Natural killer cell (primary cell): ENCODE data around the gene EXOSC7. TPM values are rescaled to one million over a fixed set of nuclear protein-coding genes. Genes with fewer than 3 reads are reported as not detected.

Experiments used
- ATAC-seq, 3 donors: fragments of 150-1000 bp in 2 of 3; fragments of 200-7000 bp in 1 of 3; cut with Tn5 transposase; 1 replicate in 1 of 3; 2 replicates in 2 of 3; pipeline ENCODE4 v1.10.0; 2021; ENCODE audit warnings: mild to moderate bottlenecking in 2 of 3, moderate library complexity in 2 of 3
- DNase-seq, 2 donors: peaks; one replicate each; pipeline versions ENCODE4 v3.0.0 to v3.0.0-alpha.2; 2013 to 2021; ENCODE audit warnings: mixed read lengths in 1 of 2
- H3K27ac ChIP-seq: one replicate; pipeline ENCODE4 v1.5.1; 2013; ENCODE audit warnings: mild to moderate bottlenecking, low read length
- H3K27me3 ChIP-seq: one replicate; pipeline ENCODE4 v1.6.1; 2013; ENCODE audit warnings: low read length; ENCODE audit not compliant: control insufficient read depth, insufficient read depth
- H3K36me3 ChIP-seq: one replicate; pipeline ENCODE4 v1.6.1; 2013; ENCODE audit warnings: low read length; ENCODE audit not compliant: control insufficient read depth, insufficient read depth
- H3K4me1 ChIP-seq: one replicate; pipeline ENCODE4 v1.6.1; 2013; ENCODE audit warnings: low read length; ENCODE audit not compliant: control insufficient read depth, insufficient read depth
- H3K4me3 ChIP-seq: one replicate; pipeline ENCODE4 v1.5.1; 2013; ENCODE audit warnings: low read length
- H3K9me3 ChIP-seq: one replicate; pipeline ENCODE4 v1.6.1; 2013; ENCODE audit warnings: low read length; ENCODE audit not compliant: control insufficient read depth, insufficient read depth
- H3K27ac Mint-ChIP-seq, 2 donors: one replicate each; pipeline ENCODE4 v1.8.0; 2022; ENCODE audit warnings: mild to moderate bottlenecking in 2 of 2, mixed read lengths in 2 of 2, moderate library complexity in 1 of 2
- H3K27me3 Mint-ChIP-seq, 2 donors: one replicate each; pipeline ENCODE4 v1.8.0; 2022; ENCODE audit warnings: low read depth in 2 of 2, mixed read lengths in 2 of 2
- H3K36me3 Mint-ChIP-seq: one replicate; pipeline ENCODE4 v1.8.0; 2022; ENCODE audit warnings: mixed read lengths
- H3K4me1 Mint-ChIP-seq, 2 donors: one replicate each; pipeline ENCODE4 v1.8.0; 2022; ENCODE audit warnings: mixed read lengths in 2 of 2
- H3K4me3 Mint-ChIP-seq: one replicate; pipeline ENCODE4 v1.8.0; 2022; ENCODE audit warnings: mild to moderate bottlenecking, moderate library complexity, mixed read lengths
- H3K9me3 Mint-ChIP-seq, 2 donors: one replicate each; pipeline ENCODE4 v1.8.0; 2022; ENCODE audit warnings: mixed read lengths in 2 of 2
- CTCF ChIP-seq: fragments of 200-600 bp; IDR thresholded peaks from one replicate; pipeline ENCODE4 v1.8.0; 2022; ENCODE audit warnings: antibody characterized with exemption
- WGBS: methylation state at CpG from one replicate; pipeline ENCODE4 v1.1.7; 2013; ENCODE audit warnings: missing lambda C conversion rate; ENCODE audit not compliant: insufficient coverage; 5-methylcytosine and 5-hydroxymethylcytosine counted together
- intact Hi-C: fragments of 100-400 bp; cut with micrococcal nuclease; formaldehyde crosslinking; loops from one replicate; pipeline ENCODE4 v1.14.2; 2022
- total RNA-seq, 4 donors: library from RNA; stranded (reverse); fragments of 120-200 nt in 1 of 4; gene quantifications; one replicate each; pipeline versions ENCODE4 v1.2.3 to v1.2.4, GENCODE V29; 2013 to 2022

EXOSC7 gene
- total RNA-seq, 3 donors from 2014 or later (not counting 1 experiment from before 2014, with no cell fraction given) = 32.8 to 46.6 (median 36.0) TPM

GRCh38 chr3:45016916-45017315 lies 40.9 kb downstream of the EXOSC7 start:
- Histone ChIP-seq H3K4me3 (no peak overlapping the region), H3K27me3 (no peaks in the 10 kb centered on the region), H3K4me1 (no peaks in the 10 kb centered on the region), H3K36me3 (peaks cover 15% of the 10 kb centered on the region), H3K27ac (no peak overlapping the region), H3K9me3 (no peaks in the 10 kb centered on the region)
- no peak overlapping the region for H3K27ac Mint-ChIP-seq
- intact Hi-C loops = no loop called here
- H3K27me3 Mint-ChIP-seq = no peaks in the 10 kb centered on the region
- peaks cover 11 to 16% of the 10 kb centered on the region in 2 donors for H3K4me1 Mint-ChIP-seq
- WGBS = 100% methylated on average over 1 of the region's 2 CpGs
- peaks cover 14% of the 10 kb centered on the region for H3K36me3 Mint-ChIP-seq
- H3K4me3 Mint-ChIP-seq = no peak overlapping the region
- no peaks in the 10 kb centered on the region for H3K9me3 Mint-ChIP-seq
- DNase-seq = no peak
- no peak for TF ChIP-seq CTCF
- ATAC-seq = no peak

GRCh38 chr3:45017821-45018220 lies 41.8 kb downstream of the EXOSC7 start:
- Histone ChIP-seq H3K27me3 (no peaks in the 10 kb centered on the region), H3K27ac (no peak overlapping the region), H3K9me3 (no peaks in the 10 kb centered on the region), H3K4me1 (no peaks in the 10 kb centered on the region), H3K4me3 (no peak overlapping the region), H3K36me3 (peaks cover 7% of the 10 kb centered on the region)
- ATAC-seq (no peak), DNase-seq (no peak)
- H3K27ac Mint-ChIP-seq = no peak overlapping the region
- H3K4me3 Mint-ChIP-seq = no peak overlapping the region
- no peaks in the 10 kb centered on the region for H3K27me3 Mint-ChIP-seq
- H3K36me3 Mint-ChIP-seq = peaks cover 5% of the 10 kb centered on the region
- TF ChIP-seq CTCF = no peak
- no peaks in the 10 kb centered on the region for H3K9me3 Mint-ChIP-seq
- WGBS = 46% methylated on average over 4 of the region's 5 CpGs
- intact Hi-C loops = no loop called here
- peaks cover 11 to 16% of the 10 kb centered on the region in 2 donors for H3K4me1 Mint-ChIP-seq

- Mint-ChIP-seq H3K36me3 (no peaks in the 10 kb centered on the region), H3K27me3 (no peaks in the 10 kb centered on the region), H3K27ac (peak overlapping the region in 1 of 2 donors; percentile 6), H3K4me1 (peaks cover 11 to 26% of the 10 kb centered on the region in 2 donors), H3K9me3 (no peaks in the 10 kb centered on the region), H3K4me3 (no peak overlapping the region)
- Histone ChIP-seq H3K27me3 (no peaks in the 10 kb centered on the region), H3K4me3 (no peak overlapping the region), H3K27ac (no peak overlapping the region), H3K4me1 (no peaks in the 10 kb centered on the region), H3K9me3 (no peaks in the 10 kb centered on the region), H3K36me3 (no peaks in the 10 kb centered on the region)
- peak in 1 of 2 donors; percentile 65 for DNase-seq
- intact Hi-C loops = no loop called here
- WGBS = 40% methylated on average over 8 of the region's 8 CpGs
- no peak for TF ChIP-seq CTCF
- peak in 1 of 3 donors; percentile 41 for ATAC-seq
These were observed 44.5 kb downstream of the EXOSC7 start for GRCh38 chr3:45020534-45020933.
